ENCODE results near the gene PLCB1.

Gene PLCB1

GRCh38 chr20:8220716-8221115 lies 88.7 kb downstream of the PLCB1 start:
- H3K27ac ChIP-seq (replicated peaks; ENCODE audit: low read length) = no peak overlapping the region
- H3K9me3 ChIP-seq (replicated peaks in 1 of 2; ENCODE audit: control insufficient read depth in 2 of 2, insufficient read depth in 1 of 2, low read depth in 1 of 2, low read length in 2 of 2) = peaks cover 0 to 2% of the 10 kb centered on the region in 2 donors
- H2BK120ac ChIP-seq (ENCODE audit: low read depth, low read length) = no peak overlapping the region
- H3K4me3 ChIP-seq (ENCODE audit: low read length in 2 of 2) = no peak overlapping the region
- no peak overlapping the region for H2BK5ac ChIP-seq (ENCODE audit: low read length)
- H3K4ac ChIP-seq (ENCODE audit: low read length) = no peak overlapping the region
- H3K4me1 ChIP-seq (ENCODE audit: control insufficient read depth in 2 of 2, insufficient read depth in 1 of 2, low read depth in 1 of 2, low read length in 2 of 2) = no peaks in the 10 kb centered on the region
- no peak overlapping the region for H3K4me2 ChIP-seq (ENCODE audit: insufficient read depth, low read length, poor library complexity, severe bottlenecking)
- H4K8ac ChIP-seq (ENCODE audit: low read depth, low read length) = no peak overlapping the region
- no peaks in the 10 kb centered on the region for H3K36me3 ChIP-seq (replicated peaks in 1 of 2; ENCODE audit: control insufficient read depth in 2 of 2, insufficient read depth in 2 of 2, low read length in 2 of 2)
- no CpG with 5 or more reads among the region's 1 CpG for WGBS, 2 donors (ENCODE audit: extremely low coverage in 2 of 2, insufficient read length in 2 of 2, insufficient replicate concordance in 1 of 2)
- H4K91ac ChIP-seq (ENCODE audit: low read depth, low read length, poor library complexity) = no peak overlapping the region
- no peaks in the 10 kb centered on the region for H3K27me3 ChIP-seq (ENCODE audit: control insufficient read depth in 3 of 3, insufficient read depth in 3 of 3, low read depth in 1 of 3, low read length in 3 of 3)
- no peak overlapping the region for H2AK5ac ChIP-seq (ENCODE audit: low read depth, low read length)
- DNase-seq (ENCODE audit: low spot score) = no peak
- no peak overlapping the region for H3K9ac ChIP-seq (ENCODE audit: low read depth, low read length, poor library complexity)
- H2BK12ac ChIP-seq (ENCODE audit: low read length) = no peak overlapping the region
- H3K23ac ChIP-seq (ENCODE audit: low read depth, low read length, poor library complexity) = no peak overlapping the region
- no peak overlapping the region for H2AFZ ChIP-seq (ENCODE audit: low read length)
- no peaks in the 10 kb centered on the region for H3K79me1 ChIP-seq (ENCODE audit: low read depth, low read length)
- H2BK15ac ChIP-seq (ENCODE audit: low read length) = no peak overlapping the region
- H3K14ac ChIP-seq (ENCODE audit: low read length) = no peak overlapping the region
- H3K18ac ChIP-seq (ENCODE audit: low read length) = no peak overlapping the region

DNA sequence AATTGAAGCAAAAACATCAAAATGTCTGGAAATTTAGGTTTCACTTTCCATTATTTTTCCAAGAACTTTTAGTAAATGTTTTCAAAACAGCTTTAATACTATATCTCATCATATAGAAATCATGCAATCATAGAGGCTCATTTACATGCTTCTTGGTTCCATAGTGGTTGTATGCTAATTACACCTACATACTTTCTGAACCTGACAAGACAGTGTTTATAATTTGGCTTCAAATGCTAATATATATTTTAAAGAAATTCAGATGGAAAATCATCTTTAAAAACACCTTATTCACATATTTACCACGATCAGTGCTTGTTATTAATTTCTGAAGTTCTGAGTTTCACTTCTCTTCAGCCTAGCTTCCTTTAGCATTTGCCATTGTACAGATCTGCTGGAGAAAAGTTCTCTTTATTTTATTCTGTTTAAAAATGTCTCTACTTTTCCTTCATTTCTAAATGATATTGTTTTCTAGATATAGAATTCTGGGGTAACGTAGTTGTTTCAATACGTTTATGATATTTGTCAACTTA lies 89.9 kb downstream of the PLCB1 start:
- Histone ChIP-seq H3K4me2 (ENCODE audit: insufficient read depth, low read length, poor library complexity, severe bottlenecking) (no peak overlapping the region), H3K9me3 (replicated peaks in 1 of 2; ENCODE audit: control insufficient read depth in 2 of 2, insufficient read depth in 1 of 2, low read depth in 1 of 2, low read length in 2 of 2) (peaks cover 0 to 2% of the 10 kb centered on the region in 2 donors), H3K27me3 (ENCODE audit: control insufficient read depth in 3 of 3, insufficient read depth in 3 of 3, low read depth in 1 of 3, low read length in 3 of 3) (no peaks in the 10 kb centered on the region), H4K91ac (ENCODE audit: low read depth, low read length, poor library complexity) (no peak overlapping the region), H3K4me1 (ENCODE audit: control insufficient read depth in 2 of 2, insufficient read depth in 1 of 2, low read depth in 1 of 2, low read length in 2 of 2) (no peaks in the 10 kb centered on the region), H3K23ac (ENCODE audit: low read depth, low read length, poor library complexity) (no peak overlapping the region), H2BK5ac (ENCODE audit: low read length) (no peak overlapping the region), H3K4ac (ENCODE audit: low read length) (no peak overlapping the region), H3K79me1 (ENCODE audit: low read depth, low read length) (no peaks in the 10 kb centered on the region), H2BK120ac (ENCODE audit: low read depth, low read length) (no peak overlapping the region), H3K9ac (ENCODE audit: low read depth, low read length, poor library complexity) (no peak overlapping the region), H2BK15ac (ENCODE audit: low read length) (no peak overlapping the region), H3K4me3 (ENCODE audit: low read length in 2 of 2) (no peak overlapping the region), H3K14ac (ENCODE audit: low read length) (no peak overlapping the region), H3K18ac (ENCODE audit: low read length) (no peak overlapping the region), H2BK12ac (ENCODE audit: low read length) (no peak overlapping the region), H3K36me3 (replicated peaks in 1 of 2; ENCODE audit: control insufficient read depth in 2 of 2, insufficient read depth in 2 of 2, low read length in 2 of 2) (no peaks in the 10 kb centered on the region), H3K27ac (replicated peaks; ENCODE audit: low read length) (no peak overlapping the region), H2AFZ (ENCODE audit: low read length) (no peak overlapping the region), H4K8ac (ENCODE audit: low read depth, low read length) (no peak overlapping the region), H2AK5ac (ENCODE audit: low read depth, low read length) (no peak overlapping the region)
- DNase-seq (ENCODE audit: low spot score) = no peak
- WGBS, 2 donors (ENCODE audit: extremely low coverage in 2 of 2, insufficient read length in 2 of 2, insufficient replicate concordance in 1 of 2) = no CpG with 5 or more reads among the region's 3 CpGs

GRCh38 chr20:8223091-8223870 lies 91.2 kb downstream of the PLCB1 start:
- H3K18ac ChIP-seq (ENCODE audit: low read length) = no peak overlapping the region
- H3K23ac ChIP-seq (ENCODE audit: low read depth, low read length, poor library complexity) = no peak overlapping the region
- DNase-seq (ENCODE audit: low spot score) = no peak
- no peak overlapping the region for H4K8ac ChIP-seq (ENCODE audit: low read depth, low read length)
- H2BK120ac ChIP-seq (ENCODE audit: low read depth, low read length) = no peak overlapping the region
- no peak overlapping the region for H2AFZ ChIP-seq (ENCODE audit: low read length)
- H2BK15ac ChIP-seq (ENCODE audit: low read length) = no peak overlapping the region
- no peaks in the 10 kb centered on the region for H3K4me1 ChIP-seq (ENCODE audit: control insufficient read depth in 2 of 2, insufficient read depth in 1 of 2, low read depth in 1 of 2, low read length in 2 of 2)
- no peaks in the 10 kb centered on the region for H3K79me1 ChIP-seq (ENCODE audit: low read depth, low read length)
- no peaks in the 10 kb centered on the region for H3K36me3 ChIP-seq (replicated peaks in 1 of 2; ENCODE audit: control insufficient read depth in 2 of 2, insufficient read depth in 2 of 2, low read length in 2 of 2)
- H3K4ac ChIP-seq (ENCODE audit: low read length) = no peak overlapping the region
- H4K91ac ChIP-seq (ENCODE audit: low read depth, low read length, poor library complexity) = no peak overlapping the region
- no peak overlapping the region for H2AK5ac ChIP-seq (ENCODE audit: low read depth, low read length)
- WGBS, 2 donors (ENCODE audit: extremely low coverage in 2 of 2, insufficient read length in 2 of 2, insufficient replicate concordance in 1 of 2) = no CpG with 5 or more reads among the region's 2 CpGs
- no peaks in the 10 kb centered on the region for H3K27me3 ChIP-seq (ENCODE audit: control insufficient read depth in 3 of 3, insufficient read depth in 3 of 3, low read depth in 1 of 3, low read length in 3 of 3)
- peaks cover 0 to 2% of the 10 kb centered on the region in 2 donors for H3K9me3 ChIP-seq (replicated peaks in 1 of 2; ENCODE audit: control insufficient read depth in 2 of 2, insufficient read depth in 1 of 2, low read depth in 1 of 2, low read length in 2 of 2)
- H2BK5ac ChIP-seq (ENCODE audit: low read length) = no peak overlapping the region
- H3K4me3 ChIP-seq (ENCODE audit: low read length in 2 of 2) = no peak overlapping the region
- no peak overlapping the region for H2BK12ac ChIP-seq (ENCODE audit: low read length)
- H3K14ac ChIP-seq (ENCODE audit: low read length) = no peak overlapping the region
- H3K27ac ChIP-seq (replicated peaks; ENCODE audit: low read length) = no peak overlapping the region
- H3K9ac ChIP-seq (ENCODE audit: low read depth, low read length, poor library complexity) = no peak overlapping the region
- no peak overlapping the region for H3K4me2 ChIP-seq (ENCODE audit: insufficient read depth, low read length, poor library complexity, severe bottlenecking)

DNA sequence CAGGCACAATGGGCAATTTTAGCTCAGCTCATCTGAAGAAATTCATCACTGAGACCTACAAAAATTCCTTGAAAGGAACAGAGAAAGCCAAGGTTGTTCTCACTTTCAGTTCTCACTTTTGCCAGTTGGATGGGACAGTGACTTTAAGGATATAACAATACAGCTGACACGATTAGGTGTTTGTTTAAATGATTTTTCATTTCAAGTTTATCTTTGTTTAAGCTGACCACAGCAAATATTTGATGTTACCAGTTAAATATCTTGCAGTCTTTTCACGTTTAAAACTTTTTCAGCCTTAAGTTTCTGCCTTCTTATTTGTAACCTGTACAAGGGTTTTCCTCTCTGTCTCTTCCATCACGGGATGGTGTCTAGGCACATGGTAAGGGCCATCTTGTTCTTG lies 93.6 kb downstream of the PLCB1 start:
- Histone ChIP-seq H4K8ac (ENCODE audit: low read depth, low read length) (no peak overlapping the region), H2BK120ac (ENCODE audit: low read depth, low read length) (no peak overlapping the region)
- WGBS, 2 donors (ENCODE audit: extremely low coverage in 2 of 2, insufficient read length in 2 of 2, insufficient replicate concordance in 1 of 2) = no CpG with 5 or more reads among the region's 3 CpGs

More for the DNA sequence above, 93.6 kb downstream of the PLCB1 start:
- Histone ChIP-seq H2BK5ac (ENCODE audit: low read length) (no peak overlapping the region), H3K4ac (ENCODE audit: low read length) (no peak overlapping the region), H2BK12ac (ENCODE audit: low read length) (no peak overlapping the region), H3K18ac (ENCODE audit: low read length) (no peak overlapping the region), H3K9ac (ENCODE audit: low read depth, low read length, poor library complexity) (no peak overlapping the region), H3K79me1 (ENCODE audit: low read depth, low read length) (no peaks in the 10 kb centered on the region), H2AFZ (ENCODE audit: low read length) (no peak overlapping the region), H3K4me1 (ENCODE audit: control insufficient read depth in 2 of 2, insufficient read depth in 1 of 2, low read depth in 1 of 2, low read length in 2 of 2) (no peaks in the 10 kb centered on the region), H3K14ac (ENCODE audit: low read length) (no peak overlapping the region), H3K4me3 (ENCODE audit: low read length in 2 of 2) (no peak overlapping the region), H3K27me3 (ENCODE audit: control insufficient read depth in 3 of 3, insufficient read depth in 3 of 3, low read depth in 1 of 3, low read length in 3 of 3) (no peaks in the 10 kb centered on the region), H3K23ac (ENCODE audit: low read depth, low read length, poor library complexity) (no peak overlapping the region), H3K9me3 (replicated peaks in 1 of 2; ENCODE audit: control insufficient read depth in 2 of 2, insufficient read depth in 1 of 2, low read depth in 1 of 2, low read length in 2 of 2) (peaks cover 0 to 2% of the 10 kb centered on the region in 2 donors), H3K27ac (replicated peaks; ENCODE audit: low read length) (no peak overlapping the region), H3K36me3 (replicated peaks in 1 of 2; ENCODE audit: control insufficient read depth in 2 of 2, insufficient read depth in 2 of 2, low read length in 2 of 2) (no peaks in the 10 kb centered on the region), H3K4me2 (ENCODE audit: insufficient read depth, low read length, poor library complexity, severe bottlenecking) (no peak overlapping the region), H4K91ac (ENCODE audit: low read depth, low read length, poor library complexity) (no peak overlapping the region), H2BK15ac (ENCODE audit: low read length) (no peak overlapping the region), H2AK5ac (ENCODE audit: low read depth, low read length) (no peak overlapping the region)
- DNase-seq (ENCODE audit: low spot score) = no peak

Measured in neuronal stem cell (in vitro differentiated cells).